Activated naive CD4-positive, alpha-beta T cell treated with anti-CD3 and anti-CD28 coated beads, Interleukin-2, amount 50 U/mL, for 24 hours (primary cell): Measurements from ENCODE around the gene RAPGEF2.

ENCODE experiments used
- H3K27ac Mint-ChIP-seq: one replicate; pipeline ENCODE4 v1.8.0; 2021; ENCODE audit warnings: mild to moderate bottlenecking, mixed read lengths
- H3K27me3 Mint-ChIP-seq: one replicate; pipeline ENCODE4 v1.8.0; 2021; ENCODE audit warnings: mixed read lengths
- H3K36me3 Mint-ChIP-seq: one replicate; pipeline ENCODE4 v1.8.0; 2021; ENCODE audit warnings: mixed read lengths
- H3K4me1 Mint-ChIP-seq: one replicate; pipeline ENCODE4 v1.8.0; 2021; ENCODE audit warnings: mixed read lengths
- H3K4me3 Mint-ChIP-seq: one replicate; pipeline ENCODE4 v1.8.0; 2021; ENCODE audit warnings: mild to moderate bottlenecking, mixed read lengths
- H3K9me3 Mint-ChIP-seq: one replicate; pipeline ENCODE4 v1.8.0; 2021; ENCODE audit warnings: mixed read lengths

Gene RAPGEF2

DNA sequence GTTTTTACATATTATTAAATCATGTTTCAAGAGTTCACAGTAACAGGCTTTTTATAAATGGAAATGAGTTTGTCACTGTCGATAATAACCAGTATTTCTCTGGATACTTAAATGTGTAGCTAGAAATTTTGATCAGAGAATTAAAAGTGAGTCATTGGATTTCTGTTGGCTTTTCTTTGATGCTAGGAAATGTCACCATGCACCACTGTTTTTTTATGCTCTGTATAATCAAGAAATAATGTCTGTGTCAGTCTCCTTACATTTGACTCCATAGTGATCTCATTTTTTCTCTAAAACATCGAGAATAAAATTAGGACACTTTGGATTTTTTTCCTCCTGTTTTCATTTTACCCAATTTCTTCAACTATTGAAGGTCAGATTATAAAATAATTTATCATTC is 234.2 kb downstream of the RAPGEF2 start:
- Mint-ChIP-seq H3K9me3 (peaks cover 5% of the 10 kb centered on the region), H3K4me3 (no peak overlapping the region), H3K4me1 (no peaks in the 10 kb centered on the region), H3K27me3 (no peaks in the 10 kb centered on the region), H3K36me3 (peaks cover 37% of the 10 kb centered on the region), H3K27ac (no peak overlapping the region)

DNA sequence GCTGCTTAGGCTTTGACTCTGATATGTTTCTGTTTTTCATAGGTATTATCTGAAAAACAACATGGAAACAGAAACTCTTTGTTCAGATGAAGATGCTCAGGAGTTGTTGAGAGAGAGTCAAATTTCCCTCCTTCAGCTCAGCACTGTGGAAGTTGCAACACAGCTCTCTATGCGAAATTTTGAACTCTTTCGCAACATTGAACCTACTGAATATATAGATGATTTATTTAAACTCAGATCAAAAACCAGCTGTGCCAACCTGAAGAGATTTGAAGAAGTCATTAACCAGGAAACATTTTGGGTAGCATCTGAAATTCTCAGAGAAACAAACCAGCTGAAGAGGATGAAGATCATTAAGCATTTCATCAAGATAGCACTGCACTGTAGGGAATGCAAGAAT is 238.6 kb downstream of the RAPGEF2 start:
- peaks cover 42% of the 10 kb centered on the region for H3K36me3 Mint-ChIP-seq
- no peak overlapping the region for H3K27ac Mint-ChIP-seq
- H3K4me1 Mint-ChIP-seq = no peaks in the 10 kb centered on the region
- H3K9me3 Mint-ChIP-seq = no peaks in the 10 kb centered on the region
- no peak overlapping the region for H3K4me3 Mint-ChIP-seq
- H3K27me3 Mint-ChIP-seq = no peaks in the 10 kb centered on the region

- H3K9me3 Mint-ChIP-seq = no peaks in the 10 kb centered on the region
- H3K4me1 Mint-ChIP-seq = no peaks in the 10 kb centered on the region
- H3K27ac Mint-ChIP-seq = no peak overlapping the region
- peaks cover 46% of the 10 kb centered on the region for H3K36me3 Mint-ChIP-seq
- H3K27me3 Mint-ChIP-seq = no peaks in the 10 kb centered on the region
- H3K4me3 Mint-ChIP-seq = no peak overlapping the region
Observed at GRCh38 chr4:159342374-159342773, 239.5 kb downstream of the RAPGEF2 start.

DNA sequence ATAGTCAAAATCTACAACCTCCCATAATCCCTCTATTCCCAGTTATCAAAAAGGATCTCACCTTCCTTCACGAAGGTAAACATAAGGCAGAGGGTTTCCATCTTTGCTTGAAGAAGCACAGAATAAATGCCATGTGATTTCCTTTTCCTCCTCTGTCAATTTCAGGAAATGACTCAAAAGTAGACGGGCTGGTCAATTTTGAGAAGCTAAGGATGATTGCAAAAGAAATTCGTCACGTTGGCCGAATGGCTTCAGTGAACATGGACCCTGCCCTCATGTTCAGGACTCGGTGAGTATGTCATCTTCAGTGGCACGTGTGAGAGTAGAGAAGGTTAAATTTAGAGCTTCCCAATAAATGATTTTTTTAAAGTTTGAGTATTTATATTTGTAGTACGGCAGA is 240.2 kb downstream of the RAPGEF2 start:
- no peak overlapping the region for H3K27ac Mint-ChIP-seq
- no peaks in the 10 kb centered on the region for H3K27me3 Mint-ChIP-seq
- H3K4me1 Mint-ChIP-seq = no peaks in the 10 kb centered on the region
- no peaks in the 10 kb centered on the region for H3K9me3 Mint-ChIP-seq
- no peak overlapping the region for H3K4me3 Mint-ChIP-seq
- H3K36me3 Mint-ChIP-seq = peaks cover 48% of the 10 kb centered on the region

- Mint-ChIP-seq H3K27ac (no peak overlapping the region), H3K9me3 (no peaks in the 10 kb centered on the region), H3K4me3 (no peak overlapping the region), H3K4me1 (no peaks in the 10 kb centered on the region), H3K27me3 (no peaks in the 10 kb centered on the region), H3K36me3 (peaks cover 47% of the 10 kb centered on the region)
Observed at GRCh38 chr4:159344877-159345276, 242.0 kb downstream of the RAPGEF2 start.

DNA sequence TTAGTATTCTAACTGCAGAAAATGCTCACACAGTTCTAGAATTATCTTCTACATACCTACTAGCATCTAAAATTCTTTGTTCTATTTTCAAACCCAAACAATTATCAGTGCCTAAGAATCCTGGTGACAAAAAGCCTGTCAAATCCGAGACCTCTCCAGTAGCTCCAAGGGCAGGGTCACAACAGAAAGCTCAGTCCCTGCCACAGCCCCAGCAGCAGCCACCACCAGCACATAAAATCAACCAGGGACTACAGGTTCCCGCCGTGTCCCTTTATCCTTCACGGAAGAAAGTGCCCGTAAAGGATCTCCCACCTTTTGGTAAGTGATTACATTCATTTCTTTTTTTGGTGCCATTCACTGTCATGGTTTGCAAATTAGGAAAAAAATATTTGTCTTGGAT is 243.8 kb downstream of the RAPGEF2 start:
- no peaks in the 10 kb centered on the region for H3K4me1 Mint-ChIP-seq
- H3K27ac Mint-ChIP-seq = no peak overlapping the region
- H3K27me3 Mint-ChIP-seq = no peaks in the 10 kb centered on the region
- H3K4me3 Mint-ChIP-seq = no peak overlapping the region
- H3K36me3 Mint-ChIP-seq = peaks cover 47% of the 10 kb centered on the region
- H3K9me3 Mint-ChIP-seq = no peaks in the 10 kb centered on the region

GRCh38 chr4:159347813-159348212 is 244.9 kb downstream of the RAPGEF2 start:
- peaks cover 44% of the 10 kb centered on the region for H3K36me3 Mint-ChIP-seq
- no peaks in the 10 kb centered on the region for H3K27me3 Mint-ChIP-seq
- H3K4me1 Mint-ChIP-seq = no peaks in the 10 kb centered on the region
- no peaks in the 10 kb centered on the region for H3K9me3 Mint-ChIP-seq
- no peak overlapping the region for H3K4me3 Mint-ChIP-seq
- H3K27ac Mint-ChIP-seq = no peak overlapping the region

DNA sequence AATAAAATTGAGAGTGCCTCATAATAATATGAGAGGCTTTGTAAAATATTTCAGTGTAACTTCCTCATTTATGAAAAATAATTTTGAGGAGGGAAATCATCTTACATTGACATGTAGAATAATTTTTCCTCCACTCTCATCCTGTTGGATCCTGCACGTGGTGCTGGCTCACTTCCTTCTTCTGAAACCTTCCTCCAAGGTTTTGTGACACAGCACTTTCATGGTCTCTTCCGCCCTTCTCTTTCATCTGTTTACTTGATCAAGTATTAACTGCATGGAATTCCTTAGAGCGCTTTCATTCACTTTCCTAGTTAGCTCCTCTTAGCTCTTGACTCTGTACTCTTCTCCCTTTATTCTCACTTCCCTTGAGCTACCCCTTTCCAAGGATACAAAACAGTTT is 246.5 kb downstream of the RAPGEF2 start:
- H3K4me3 Mint-ChIP-seq = no peak overlapping the region
- H3K27ac Mint-ChIP-seq = no peak overlapping the region
- H3K9me3 Mint-ChIP-seq = no peaks in the 10 kb centered on the region
- peaks cover 44% of the 10 kb centered on the region for H3K36me3 Mint-ChIP-seq
- no peaks in the 10 kb centered on the region for H3K27me3 Mint-ChIP-seq
- no peaks in the 10 kb centered on the region for H3K4me1 Mint-ChIP-seq

DNA sequence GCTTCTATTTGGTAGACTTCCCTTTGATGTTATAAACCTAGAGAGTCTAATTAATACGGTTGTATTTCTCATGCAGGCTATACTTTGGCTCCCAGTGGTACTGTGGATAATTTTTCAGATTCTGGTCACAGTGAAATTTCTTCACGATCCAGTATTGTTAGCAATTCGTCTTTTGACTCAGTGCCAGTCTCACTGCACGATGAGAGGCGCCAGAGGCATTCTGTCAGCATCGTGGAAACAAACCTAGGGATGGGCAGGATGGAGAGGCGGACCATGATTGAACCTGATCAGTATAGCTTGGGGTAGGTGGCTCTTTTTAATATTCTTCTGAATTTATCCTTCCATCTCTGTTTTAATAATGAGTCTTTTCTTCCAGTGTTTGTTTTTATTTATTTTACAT is 249.7 kb downstream of the RAPGEF2 start:
- Mint-ChIP-seq H3K27me3 (no peaks in the 10 kb centered on the region), H3K36me3 (peaks cover 40% of the 10 kb centered on the region), H3K4me3 (no peak overlapping the region), H3K27ac (no peak overlapping the region), H3K4me1 (no peaks in the 10 kb centered on the region), H3K9me3 (no peaks in the 10 kb centered on the region)

GRCh38 chr4:159353422-159354116 is 250.7 kb downstream of the RAPGEF2 start:
- Mint-ChIP-seq H3K27me3 (no peaks in the 10 kb centered on the region), H3K27ac (no peak overlapping the region), H3K36me3 (peaks cover 36% of the 10 kb centered on the region), H3K4me1 (no peaks in the 10 kb centered on the region), H3K9me3 (no peaks in the 10 kb centered on the region), H3K4me3 (no peak overlapping the region)

- Mint-ChIP-seq H3K9me3 (no peaks in the 10 kb centered on the region), H3K27me3 (no peaks in the 10 kb centered on the region), H3K4me1 (no peaks in the 10 kb centered on the region), H3K4me3 (no peak overlapping the region), H3K27ac (no peak overlapping the region), H3K36me3 (peaks cover 32% of the 10 kb centered on the region)
Observed at GRCh38 chr4:159355466-159355865, 252.6 kb downstream of the RAPGEF2 start.

DNA sequence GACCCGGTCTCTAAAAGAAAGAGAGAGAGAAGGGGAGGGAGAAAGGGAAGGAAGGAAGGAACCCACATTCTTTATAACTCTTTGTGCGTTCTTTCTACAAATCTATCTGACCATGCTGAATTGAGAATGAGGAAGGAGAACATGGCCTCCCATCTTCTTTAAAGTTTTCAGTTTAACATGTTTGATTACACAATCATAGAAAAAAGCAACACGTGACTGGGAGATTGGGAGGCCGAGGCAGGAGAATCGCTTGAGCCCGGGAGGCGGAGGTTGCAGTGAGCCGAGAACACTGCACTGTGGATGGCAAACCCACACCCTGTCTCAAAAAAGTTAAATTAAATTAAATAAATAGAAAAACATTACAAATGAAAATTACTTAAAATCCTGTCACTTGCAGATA is 254.5 kb downstream of the RAPGEF2 start:
- H3K36me3 Mint-ChIP-seq = peaks cover 32% of the 10 kb centered on the region
- H3K27ac Mint-ChIP-seq = peak overlapping the region; percentile 46
- H3K4me1 Mint-ChIP-seq = no peaks in the 10 kb centered on the region
- no peak overlapping the region for H3K4me3 Mint-ChIP-seq
- no peaks in the 10 kb centered on the region for H3K27me3 Mint-ChIP-seq
- no peaks in the 10 kb centered on the region for H3K9me3 Mint-ChIP-seq

DNA sequence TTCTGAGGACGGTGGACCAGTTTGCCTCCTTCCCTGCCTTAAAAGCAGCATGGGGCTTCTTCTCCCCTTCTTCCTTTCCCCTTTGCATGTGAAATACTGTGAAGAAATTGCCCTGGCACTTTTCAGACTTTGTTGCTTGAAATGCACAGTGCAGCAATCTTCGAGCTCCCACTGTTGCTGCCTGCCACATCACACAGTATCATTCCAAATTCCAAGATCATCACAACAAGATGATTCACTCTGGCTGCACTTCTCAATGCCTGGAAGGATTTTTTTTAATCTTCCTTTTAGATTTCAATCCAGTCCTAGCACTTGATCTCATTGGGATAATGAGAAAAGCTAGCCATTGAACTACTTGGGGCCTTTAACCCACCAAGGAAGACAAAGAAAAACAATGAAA is 255.3 kb downstream of the RAPGEF2 start:
- H3K36me3 Mint-ChIP-seq = peaks cover 27% of the 10 kb centered on the region

DNA sequence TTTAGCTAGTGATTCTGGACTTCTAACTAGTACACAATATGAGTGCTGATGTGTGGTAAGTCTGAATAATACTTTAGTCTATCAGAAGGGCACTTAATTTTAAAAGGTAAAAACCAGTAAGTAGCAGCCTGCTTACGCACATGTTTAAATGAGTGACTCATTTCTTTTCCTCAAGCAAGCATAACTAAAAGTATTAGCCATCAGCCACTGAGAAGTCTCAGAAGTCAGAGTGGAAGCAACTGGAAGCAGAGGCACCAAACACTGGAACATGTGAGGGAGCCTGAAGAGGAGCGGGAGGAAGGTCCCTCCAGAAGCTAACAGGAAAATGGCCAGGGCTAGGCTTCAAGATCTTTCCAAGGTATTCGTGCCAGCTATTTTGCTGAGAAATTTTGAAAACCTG is 257.7 kb downstream of the RAPGEF2 start:
- H3K27me3 Mint-ChIP-seq = no peaks in the 10 kb centered on the region
- no peaks in the 10 kb centered on the region for H3K9me3 Mint-ChIP-seq

More for the DNA sequence above, 255.3 kb downstream of the RAPGEF2 start:
- Mint-ChIP-seq H3K27ac (peak overlapping the region; percentile 25), H3K27me3 (no peaks in the 10 kb centered on the region), H3K9me3 (no peaks in the 10 kb centered on the region), H3K4me1 (no peaks in the 10 kb centered on the region), H3K4me3 (no peak overlapping the region)

DNA sequence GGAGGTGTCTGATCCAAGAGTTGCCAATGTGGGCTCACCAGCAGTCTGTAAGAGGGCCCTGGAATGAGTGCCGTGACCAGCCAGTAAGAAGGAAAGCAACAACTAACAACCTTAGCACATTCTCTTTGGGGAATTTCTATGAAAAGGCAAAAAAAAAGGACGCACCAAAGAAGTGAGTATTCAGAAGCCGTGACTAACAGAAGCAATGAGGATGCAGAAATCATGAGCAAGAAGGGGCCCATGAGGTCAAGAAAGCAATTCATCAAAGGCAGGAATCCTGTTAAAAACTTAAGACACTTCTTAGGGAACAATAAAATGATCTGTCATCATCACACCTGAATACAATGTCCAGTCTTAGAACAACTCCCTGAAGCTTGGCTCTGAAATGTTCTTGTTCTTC is 260.5 kb downstream of the RAPGEF2 start:
- H3K36me3 Mint-ChIP-seq = peaks cover 11% of the 10 kb centered on the region
- no peaks in the 10 kb centered on the region for H3K4me1 Mint-ChIP-seq
- H3K27ac Mint-ChIP-seq = no peak overlapping the region
- H3K9me3 Mint-ChIP-seq = no peaks in the 10 kb centered on the region
- H3K27me3 Mint-ChIP-seq = peaks cover 3% of the 10 kb centered on the region
- no peak overlapping the region for H3K4me3 Mint-ChIP-seq

More for the DNA sequence above, 257.7 kb downstream of the RAPGEF2 start:
- Mint-ChIP-seq H3K36me3 (peaks cover 15% of the 10 kb centered on the region), H3K4me1 (no peaks in the 10 kb centered on the region), H3K27ac (no peak overlapping the region), H3K4me3 (no peak overlapping the region)

DNA sequence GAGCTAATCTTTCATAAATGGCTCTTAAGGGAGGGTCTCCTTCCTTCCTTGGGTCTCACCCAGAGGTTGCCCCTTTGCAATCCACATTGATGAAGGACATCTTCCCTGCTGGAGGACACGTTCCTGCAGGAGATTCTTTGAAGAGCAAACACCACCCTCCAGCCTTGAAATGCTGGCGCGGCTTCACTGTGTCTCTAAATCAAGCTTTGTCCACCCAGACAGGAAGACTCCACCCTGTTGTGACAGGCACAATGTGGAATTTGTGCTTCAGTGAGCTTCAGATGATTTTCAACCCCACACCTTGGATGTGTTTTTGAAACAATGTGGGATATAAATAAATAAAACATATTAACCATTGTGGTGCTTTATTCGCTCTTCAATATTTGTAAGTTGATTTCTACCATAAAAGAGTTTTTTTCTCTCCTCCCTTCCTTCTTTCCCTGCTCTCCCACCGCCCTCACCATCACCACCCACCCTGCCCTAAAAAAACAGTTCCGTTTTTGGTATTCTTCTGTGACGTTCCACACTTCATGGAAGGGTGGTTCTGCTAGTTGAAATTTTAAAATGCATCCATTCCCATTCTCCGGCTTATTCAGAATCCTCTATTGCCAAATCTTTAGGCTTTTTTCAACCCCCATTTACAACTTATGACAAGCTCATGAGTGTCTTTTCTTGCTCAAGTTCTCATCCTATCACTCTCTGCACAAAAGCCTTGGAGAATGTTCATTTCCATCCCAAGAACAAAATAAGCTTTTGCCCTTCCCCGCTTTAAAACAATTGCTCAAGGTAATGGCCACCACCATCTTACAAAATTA is 264.3 kb downstream of the RAPGEF2 start:
- Mint-ChIP-seq H3K9me3 (no peaks in the 10 kb centered on the region), H3K27me3 (peaks cover 11% of the 10 kb centered on the region), H3K4me3 (no peak overlapping the region), H3K36me3 (no peaks in the 10 kb centered on the region), H3K4me1 (no peaks in the 10 kb centered on the region), H3K27ac (no peak overlapping the region)
